ENCODE results near the gene RASEF.

GRCh38 chr9:83097633-83098032 is 34.7 kb upstream of the RASEF start:
- TF ChIP-seq, protein P1, sequence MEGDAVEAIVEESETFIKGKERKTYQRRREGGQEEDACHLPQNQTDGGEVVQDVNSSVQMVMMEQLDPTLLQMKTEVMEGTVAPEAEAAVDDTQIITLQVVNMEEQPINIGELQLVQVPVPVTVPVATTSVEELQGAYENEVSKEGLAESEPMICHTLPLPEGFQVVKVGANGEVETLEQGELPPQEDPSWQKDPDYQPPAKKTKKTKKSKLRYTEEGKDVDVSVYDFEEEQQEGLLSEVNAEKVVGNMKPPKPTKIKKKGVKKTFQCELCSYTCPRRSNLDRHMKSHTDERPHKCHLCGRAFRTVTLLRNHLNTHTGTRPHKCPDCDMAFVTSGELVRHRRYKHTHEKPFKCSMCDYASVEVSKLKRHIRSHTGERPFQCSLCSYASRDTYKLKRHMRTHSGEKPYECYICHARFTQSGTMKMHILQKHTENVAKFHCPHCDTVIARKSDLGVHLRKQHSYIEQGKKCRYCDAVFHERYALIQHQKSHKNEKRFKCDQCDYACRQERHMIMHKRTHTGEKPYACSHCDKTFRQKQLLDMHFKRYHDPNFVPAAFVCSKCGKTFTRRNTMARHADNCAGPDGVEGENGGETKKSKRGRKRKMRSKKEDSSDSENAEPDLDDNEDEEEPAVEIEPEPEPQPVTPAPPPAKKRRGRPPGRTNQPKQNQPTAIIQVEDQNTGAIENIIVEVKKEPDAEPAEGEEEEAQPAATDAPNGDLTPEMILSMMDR (conservative IDR thresholded peaks at IDR 0.05; ENCODE audit: low read length), result no peak
- no peak for TF ChIP-seq EZH2phosphoT487 (IDR thresholded peaks at IDR 0.05; ENCODE audit: borderline replicate concordance)

All from Loucy (cell line).